HS-5 (cell line): ENCODE measurements around the gene ZNF516.
"Not testable (repeated sequence)": the region's sequence is repeated elsewhere in the genome, so short reads cannot be mapped to it uniquely, and the experiment has no call there.

Experiments used
- DNase-seq: peaks from one replicate; pipeline ENCODE4 v3.0.0-alpha.2; 2012; ENCODE audit warnings: low read depth

The ZNF516 gene, protein sequence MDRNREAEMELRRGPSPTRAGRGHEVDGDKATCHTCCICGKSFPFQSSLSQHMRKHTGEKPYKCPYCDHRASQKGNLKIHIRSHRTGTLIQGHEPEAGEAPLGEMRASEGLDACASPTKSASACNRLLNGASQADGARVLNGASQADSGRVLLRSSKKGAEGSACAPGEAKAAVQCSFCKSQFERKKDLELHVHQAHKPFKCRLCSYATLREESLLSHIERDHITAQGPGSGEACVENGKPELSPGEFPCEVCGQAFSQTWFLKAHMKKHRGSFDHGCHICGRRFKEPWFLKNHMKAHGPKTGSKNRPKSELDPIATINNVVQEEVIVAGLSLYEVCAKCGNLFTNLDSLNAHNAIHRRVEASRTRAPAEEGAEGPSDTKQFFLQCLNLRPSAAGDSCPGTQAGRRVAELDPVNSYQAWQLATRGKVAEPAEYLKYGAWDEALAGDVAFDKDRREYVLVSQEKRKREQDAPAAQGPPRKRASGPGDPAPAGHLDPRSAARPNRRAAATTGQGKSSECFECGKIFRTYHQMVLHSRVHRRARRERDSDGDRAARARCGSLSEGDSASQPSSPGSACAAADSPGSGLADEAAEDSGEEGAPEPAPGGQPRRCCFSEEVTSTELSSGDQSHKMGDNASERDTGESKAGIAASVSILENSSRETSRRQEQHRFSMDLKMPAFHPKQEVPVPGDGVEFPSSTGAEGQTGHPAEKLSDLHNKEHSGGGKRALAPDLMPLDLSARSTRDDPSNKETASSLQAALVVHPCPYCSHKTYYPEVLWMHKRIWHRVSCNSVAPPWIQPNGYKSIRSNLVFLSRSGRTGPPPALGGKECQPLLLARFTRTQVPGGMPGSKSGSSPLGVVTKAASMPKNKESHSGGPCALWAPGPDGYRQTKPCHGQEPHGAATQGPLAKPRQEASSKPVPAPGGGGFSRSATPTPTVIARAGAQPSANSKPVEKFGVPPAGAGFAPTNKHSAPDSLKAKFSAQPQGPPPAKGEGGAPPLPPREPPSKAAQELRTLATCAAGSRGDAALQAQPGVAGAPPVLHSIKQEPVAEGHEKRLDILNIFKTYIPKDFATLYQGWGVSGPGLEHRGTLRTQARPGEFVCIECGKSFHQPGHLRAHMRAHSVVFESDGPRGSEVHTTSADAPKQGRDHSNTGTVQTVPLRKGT

DNA sequence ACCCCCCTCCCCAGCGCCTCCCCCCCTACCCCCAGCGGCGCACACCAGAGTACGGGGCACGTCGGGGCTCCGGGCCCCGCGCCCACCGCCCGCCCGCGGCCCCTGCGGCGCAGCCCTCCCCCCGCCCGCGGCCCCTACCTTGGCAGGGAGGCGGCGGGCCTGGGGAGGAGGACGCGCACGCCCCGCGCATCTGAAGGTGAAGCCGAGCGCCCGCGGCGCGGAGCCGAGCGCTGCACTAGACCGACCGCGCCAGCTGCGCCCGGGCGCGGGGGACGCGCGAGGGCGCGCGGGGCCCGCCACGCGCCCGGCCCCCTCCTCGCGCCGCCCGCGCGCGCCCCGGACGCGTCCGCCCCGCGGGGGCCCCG lies at the start of gene ZNF516:
TSS of gene ZNF516 (minus strand) at position 237 of the 365 bp plus-strand sequence. CDS start 52,188 bp downstream, outside the sequence.
- no peak for DNase-seq

DNA sequence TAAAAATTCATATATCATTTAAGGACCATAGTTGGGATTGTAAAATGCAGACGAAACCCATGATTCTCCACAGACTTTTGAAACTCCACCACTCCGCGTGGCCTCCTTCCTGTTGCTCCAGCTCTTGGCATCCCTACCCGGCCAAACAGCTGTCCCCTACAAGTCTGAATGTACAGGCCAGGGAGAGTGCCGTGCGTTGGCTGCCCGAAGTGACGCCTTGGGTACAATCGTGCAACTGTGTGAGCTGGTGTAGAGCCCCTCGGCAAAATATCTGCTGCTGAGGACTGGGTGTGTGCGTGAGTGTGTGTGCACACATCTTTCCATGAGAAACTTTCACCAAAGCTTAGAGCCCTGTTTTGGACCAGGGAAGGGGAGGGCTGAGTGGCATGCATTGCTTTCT lies 43.8 kb upstream of the ZNF516 start:
- DNase-seq = no peak

DNA sequence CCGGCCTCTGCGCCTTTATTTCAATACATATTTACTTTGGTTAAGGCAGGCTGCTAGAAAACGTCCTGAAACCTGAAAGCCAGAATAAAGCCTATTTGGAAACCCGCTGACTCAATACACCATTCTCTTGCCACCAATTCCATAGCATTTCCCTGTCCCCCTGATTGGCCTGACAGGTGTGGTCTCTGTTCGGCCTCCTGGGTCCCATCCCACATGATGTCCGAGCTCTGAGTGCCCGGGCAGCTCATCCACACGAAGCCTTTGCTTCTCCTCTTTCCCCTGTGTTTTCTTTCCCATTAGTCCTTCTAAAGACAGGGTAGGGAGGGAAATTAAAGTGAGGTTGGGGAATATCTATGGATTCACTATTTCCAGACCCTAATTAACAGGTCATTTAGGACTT lies 42.6 kb upstream of the ZNF516 start:
- DNase-seq = no peak

DNA sequence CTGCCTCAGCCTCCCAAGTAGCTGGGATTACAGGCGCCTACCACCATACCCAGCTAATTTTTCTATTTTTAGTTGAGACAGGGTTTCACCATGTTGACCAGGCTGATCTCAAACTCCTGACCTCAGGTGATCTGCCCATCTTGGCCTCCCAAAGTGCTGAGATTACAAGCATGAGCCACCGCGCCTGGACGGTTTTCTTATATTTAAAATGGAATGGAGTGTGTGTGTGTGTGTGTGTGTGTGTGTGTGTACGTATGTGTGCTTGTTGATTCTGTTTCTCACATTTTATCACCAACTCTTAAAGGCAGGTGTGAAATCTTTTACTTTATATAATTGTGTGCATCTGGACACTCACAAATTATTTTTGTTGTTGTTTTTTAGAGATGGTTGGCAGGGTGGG lies 41.6 kb upstream of the ZNF516 start:
- DNase-seq = not testable (repeated sequence)

DNA sequence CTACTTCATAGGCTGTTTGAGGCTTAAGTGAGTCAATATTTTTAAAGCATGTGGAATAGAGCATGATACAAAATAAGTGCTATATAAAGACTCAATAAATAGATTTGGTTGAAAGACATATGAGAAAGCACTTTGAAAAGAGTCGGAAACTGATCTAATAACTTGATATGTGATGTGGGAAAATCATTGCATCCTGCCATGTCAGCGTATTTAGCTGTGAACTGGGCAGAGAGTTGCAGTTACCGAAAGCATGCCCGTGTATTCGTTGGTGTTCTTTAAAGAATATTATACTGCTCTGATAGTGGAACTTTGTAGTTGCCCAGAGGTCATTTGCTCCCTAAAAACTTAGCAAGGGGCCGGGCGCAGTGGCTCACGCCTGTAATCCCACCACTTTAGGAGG lies 37.8 kb upstream of the ZNF516 start:
- no peak for DNase-seq

DNA sequence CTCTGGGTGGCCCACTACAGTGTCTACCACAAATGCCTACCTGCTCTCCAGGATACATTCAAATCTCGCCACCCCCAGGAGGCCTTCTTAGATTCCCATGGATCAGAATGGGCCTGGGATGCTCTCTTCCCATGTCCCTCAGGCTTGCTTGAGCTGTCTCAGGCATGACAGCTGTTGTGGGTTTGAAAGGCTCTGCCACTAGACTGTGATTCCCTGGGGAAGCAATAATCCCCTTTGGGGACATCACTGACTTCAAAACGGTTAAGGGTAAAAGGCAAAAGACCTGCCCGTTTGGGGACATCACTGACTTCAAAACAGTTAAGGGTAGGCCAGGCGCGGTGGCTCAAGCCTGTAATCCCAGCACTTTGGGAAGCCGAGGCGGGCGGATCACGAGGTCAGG lies 35.8 kb upstream of the ZNF516 start:
- no peak for DNase-seq

DNA sequence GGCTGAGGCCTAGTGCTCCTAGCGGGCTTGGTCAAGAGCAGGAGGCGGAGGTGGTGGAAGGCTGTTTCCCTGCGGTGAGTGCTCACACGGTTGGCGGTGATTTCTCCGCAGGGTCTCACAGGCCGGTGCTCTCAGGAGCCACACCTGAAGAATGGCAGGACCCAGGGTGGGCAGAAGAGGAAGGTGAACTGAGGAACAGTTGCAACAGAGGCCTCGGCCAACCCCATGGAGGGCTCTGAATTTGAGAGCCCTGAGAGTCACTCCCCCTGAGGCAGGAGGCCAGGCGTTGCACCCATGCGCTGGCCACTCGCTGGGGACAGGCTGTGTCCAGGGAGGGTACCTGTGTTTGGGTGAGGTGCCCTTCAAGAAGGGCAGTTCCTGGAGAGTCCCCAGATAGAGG lies 35.3 kb upstream of the ZNF516 start:
- DNase-seq = no peak

DNA sequence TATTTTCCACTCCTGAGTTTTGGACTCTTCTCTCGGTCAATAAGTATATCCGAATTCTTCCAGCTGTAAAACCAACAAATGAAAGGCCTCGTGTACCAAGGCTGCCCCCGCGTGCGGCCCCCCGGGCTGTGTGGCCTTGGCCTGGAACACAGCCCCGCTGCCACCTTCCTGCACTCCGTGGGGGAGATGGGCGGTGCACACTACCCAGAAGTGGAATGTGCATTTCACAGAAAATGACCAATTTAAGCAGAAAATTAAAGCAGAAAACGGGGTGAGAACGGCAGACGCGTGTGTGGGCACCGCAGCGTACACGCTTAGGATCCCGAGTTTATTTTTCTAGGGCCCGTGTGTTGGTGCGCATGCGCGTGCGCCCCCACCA lies 34.4 kb upstream of the ZNF516 start:
- DNase-seq = no peak

DNA sequence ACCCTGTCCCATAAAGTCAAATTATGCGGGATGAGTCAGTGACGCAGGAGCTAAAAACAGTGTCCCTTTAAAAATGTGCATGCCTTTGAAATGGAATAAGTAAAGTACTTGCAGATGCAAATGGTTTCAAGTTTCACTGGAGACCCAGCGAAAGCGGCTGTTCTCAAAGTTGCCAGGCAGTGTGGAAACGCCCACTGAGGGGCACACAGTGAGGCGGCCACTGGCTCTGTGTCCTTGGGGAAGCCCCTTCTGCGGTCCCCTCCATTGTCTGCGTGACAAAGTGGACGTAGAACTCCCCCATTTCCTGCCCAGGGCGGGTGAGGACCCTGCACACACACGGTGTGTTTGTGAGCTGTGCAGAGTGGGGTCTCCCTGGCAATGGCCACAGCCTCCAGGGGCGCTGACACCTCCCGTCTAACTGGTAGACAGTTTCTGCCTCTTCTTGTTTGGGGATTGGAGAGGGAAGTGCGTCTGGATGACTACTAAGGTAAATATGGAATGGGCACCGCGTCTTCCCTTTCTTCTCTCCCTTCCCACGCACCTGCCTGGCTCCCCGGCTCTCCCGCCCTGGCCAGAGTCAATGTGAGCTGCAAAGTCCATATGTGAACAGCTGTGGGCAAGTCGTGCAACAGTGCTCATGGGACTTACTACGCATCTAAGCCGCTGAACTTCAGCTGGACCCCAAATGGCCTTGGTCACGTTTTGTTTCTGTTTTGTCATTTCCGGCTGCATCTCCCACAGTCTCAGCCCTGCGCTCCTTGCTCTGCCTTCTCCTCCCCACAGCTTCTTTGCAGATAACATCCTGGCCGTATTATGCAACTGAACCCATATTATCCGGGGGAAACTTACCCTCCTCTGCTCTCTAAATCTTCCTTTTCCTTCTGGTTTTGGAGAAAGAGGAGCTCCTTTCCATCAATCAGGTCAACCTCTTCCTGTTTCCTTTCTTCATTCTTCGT lies 33.7 kb upstream of the ZNF516 start:
- DNase-seq = no peak

DNA sequence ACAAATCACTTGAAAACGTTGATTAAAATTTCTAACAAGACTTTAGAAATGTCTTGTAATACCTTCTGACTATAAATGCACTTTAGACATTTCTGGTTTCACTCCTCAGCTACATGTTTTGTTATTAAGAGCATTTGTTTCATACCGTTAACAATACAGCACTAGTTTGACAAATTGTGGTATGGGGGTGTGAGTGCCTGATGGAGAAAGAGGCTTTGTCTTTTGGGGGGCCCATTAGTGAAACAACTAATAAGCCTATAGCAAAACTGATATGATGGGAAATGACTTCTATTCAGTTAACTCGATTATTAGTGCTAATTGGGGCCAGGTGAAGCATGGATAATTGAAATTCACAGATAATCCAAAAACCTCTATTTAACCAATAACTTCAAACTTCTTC lies 30.9 kb upstream of the ZNF516 start:
- no peak for DNase-seq

DNA sequence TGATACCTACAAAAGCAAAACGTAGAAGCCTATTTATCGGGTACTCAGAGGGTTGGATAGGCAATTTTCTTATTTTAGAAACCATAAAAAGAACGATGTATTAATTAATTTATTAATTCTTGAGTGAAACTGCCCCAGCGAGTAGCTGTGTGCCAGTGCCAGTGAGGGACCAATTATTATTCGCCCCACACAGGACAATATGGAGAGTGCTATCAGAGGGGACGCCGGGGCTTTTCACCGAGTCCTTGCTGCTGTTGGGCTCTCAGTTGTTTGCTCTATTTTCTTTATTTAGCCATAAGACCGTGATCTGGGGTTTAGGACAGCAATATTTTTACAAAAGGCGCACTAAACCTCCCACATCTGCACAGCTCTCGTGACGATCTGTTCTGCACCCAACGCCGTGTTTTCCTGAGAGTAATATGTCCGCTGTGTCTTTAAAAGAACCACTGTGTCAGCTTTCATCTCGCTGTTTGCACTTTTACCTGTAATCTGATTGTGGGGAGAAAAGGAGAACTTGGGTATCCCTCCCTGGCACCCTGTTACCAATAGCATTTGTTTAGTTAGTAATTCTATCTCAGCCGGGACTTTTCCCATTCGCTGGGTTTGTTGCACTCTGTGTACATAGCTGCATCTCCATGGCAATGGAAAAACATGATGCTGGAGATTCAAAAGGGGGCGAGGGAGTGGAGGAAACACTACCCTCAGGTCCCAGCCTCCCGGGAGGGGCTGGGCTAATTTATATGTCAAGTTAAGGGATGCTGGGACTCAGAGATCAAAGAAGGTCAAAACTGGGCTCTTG lies 30.1 kb upstream of the ZNF516 start:
- no peak for DNase-seq

DNA sequence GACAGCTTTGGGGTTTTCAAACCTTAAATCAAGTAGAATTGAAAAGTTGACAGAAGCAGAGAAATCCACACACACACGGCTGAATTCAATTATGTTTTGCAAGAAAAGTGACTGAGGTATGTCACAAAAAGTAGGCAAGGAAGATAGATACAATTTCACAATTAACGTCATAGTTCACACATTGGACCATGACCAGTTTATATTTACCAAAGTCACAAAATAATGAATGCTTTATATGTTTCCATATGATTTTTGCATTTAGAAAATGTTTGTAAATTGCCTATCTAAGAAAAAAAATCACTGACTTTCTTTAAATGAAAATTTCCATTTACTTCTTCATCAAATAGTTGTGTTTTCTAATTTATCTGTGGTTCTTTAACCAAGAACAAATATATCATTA lies 29.4 kb upstream of the ZNF516 start:
- no peak for DNase-seq

DNA sequence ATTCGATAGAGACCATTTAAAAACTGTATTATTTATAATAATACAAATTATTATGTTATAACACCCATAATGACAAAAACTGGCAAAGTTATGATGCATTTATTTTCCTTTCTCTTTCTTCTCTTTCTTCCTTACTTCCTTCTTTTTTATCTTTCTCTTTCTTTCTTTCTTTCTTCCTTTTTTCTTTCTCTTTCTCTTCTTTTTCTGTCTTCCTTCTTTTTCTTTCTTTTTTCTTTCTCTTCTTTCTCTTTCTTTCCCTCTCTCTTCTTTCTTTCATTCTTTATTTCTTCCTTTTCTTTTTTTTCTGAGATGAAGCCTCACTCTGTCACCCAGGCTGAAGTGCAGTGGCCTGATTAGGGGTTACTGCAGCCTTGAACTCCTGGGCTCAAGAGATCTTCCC lies 27.5 kb upstream of the ZNF516 start:
- DNase-seq = no peak

DNA sequence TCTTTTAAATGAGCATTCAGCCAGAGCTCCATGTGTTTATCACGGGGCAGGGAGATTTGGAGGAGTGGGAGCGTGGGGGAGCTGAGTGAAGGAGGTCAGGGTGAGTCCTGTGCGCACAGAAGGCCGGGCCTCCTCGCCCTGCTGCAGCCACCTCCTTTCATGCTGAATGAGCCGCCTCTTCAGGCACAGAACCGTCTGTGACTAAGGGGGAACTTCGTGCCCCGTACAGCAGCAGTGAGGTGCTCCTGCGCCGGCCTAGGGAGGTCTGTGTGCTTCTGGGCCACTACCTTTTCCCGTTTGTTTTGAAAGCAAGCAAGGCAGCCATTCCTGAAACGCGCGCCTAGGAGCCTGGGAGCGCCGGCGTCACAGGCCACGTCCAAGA lies 27.1 kb upstream of the ZNF516 start:
- DNase-seq = no peak

DNA sequence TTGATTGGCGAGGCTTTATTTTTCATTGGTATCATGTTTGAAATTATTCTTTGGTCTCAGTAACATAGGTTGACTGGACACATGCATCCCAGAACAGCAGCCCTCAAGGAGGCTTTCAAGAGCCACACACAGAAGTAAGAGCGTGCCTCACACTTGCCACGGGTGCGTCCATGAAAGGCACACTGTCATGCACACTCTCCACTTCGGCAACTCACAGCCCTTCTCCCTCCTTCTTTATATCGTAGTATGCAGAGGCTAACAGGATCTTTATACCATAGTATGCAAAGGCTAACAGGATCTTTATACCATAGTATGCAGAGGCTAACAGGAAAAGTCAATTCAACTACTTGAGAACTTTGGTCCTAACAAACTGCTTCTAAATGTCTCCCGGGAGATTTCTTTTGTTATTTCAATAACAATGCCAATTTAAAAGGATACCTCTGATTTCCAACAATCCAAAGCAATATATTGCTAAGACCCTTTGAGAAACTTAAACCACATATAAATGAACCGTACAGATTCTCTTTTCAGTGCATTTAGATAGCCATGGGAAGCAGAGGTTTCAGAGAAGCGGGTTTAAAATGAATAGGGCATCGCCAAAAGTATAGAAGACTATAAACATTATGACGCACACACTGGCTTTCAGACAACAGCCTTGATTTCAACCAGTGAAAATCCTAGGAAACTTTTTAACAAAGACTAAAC lies 26.5 kb upstream of the ZNF516 start:
- no peak for DNase-seq

DNA sequence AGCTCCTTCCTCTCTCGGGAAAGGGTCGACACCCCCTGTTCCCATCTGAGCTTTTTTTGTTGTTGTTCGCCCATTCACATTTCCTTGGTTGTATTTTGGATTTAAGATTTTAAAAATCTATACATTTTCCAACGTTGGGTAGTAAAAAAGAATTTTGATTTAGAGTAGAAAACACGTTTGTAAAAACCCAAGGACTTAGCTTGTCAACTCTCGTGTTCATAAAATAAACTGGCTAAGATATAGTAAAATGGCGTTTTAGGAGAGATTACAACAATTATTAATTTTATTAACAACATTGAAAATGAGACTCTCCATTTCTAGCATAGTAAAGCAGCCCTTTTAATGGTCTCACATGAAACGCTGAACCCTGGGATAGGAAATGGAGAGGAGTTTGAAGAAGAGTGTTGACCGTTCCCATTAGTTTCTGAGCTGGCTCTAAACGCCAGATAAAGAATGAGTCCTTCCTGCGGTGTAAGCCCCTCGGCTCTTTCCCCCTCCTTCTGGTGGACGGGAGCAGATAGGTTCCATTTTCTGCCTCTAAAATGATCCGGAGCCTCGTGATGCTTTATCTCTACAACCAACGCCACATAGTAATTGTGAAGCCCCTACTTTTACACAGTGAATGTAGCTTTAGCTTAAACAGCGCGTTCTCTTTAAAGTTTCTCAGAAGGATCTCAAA lies 24.0 kb upstream of the ZNF516 start:
- no peak for DNase-seq

DNA sequence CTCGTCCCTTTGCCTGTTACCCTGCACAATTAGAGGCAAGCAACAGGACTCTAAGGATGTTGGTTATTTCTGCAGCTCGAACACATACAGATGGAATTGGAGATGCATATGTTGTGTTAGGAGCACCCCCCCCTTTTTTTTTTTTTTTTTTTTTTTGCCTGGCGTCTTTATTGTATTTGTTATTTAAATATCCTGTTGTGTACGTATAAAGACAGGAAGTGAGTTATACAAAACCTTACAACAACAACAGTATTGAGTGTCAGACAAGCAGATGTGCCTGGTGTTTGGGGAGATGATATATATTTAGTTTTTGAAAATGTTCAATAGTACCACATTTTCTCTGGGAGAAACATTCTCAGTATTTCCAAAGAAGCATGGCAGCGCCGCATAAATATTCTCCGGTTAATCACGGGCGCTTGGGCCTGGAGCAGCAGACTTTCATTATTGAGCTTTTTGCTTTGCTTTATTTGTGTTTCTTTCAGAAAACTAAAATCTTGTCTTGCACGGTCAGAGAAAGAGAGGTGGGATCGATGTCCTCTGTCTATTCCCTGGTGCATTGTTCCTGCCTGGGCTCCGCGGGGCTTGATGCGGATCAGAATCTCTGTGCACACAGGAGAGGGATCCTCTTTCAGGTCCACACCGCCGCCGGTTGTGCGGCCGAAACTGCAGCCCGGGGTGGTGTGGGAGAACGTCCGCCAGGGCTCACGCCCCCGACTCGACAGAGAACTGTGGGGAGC lies 23.2 kb upstream of the ZNF516 start:
- DNase-seq = no peak

DNA sequence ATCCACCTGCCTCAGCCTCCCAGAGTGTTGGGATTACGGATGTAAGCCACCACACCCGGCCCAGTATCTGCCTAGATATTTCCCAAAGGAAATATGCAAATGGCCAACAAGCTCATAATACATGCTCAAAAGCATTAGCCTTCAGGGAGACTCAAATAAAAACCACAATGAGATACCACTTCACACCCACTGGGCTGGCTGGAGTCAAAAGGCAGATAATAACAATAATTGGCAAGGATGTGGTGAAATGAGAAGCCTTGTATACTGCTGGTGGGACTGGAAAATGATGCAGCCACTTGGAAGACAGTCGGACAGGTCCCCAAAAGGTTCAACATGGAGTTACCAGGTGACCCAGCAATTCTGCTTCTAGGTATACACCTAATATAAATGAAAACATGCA lies 20.5 kb upstream of the ZNF516 start:
- DNase-seq = no peak

DNA sequence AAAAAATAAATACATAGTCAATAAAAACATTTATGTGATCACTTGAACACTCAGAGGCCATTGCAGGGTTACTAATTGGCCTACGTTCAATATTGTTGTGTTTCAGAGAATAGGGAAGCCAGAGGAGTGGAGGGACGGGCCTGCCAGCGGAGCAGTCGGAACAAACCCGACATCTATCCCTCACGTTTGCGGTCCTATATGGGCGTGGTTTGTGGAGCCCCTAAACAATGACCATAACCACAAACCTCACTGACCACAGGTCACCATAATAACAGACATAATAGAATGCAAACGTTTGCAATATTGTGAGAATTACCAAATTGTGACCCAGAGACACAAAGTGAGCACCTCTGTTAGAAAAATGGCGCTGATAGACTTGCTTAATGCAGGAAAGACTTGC lies 19.5 kb upstream of the ZNF516 start:
- DNase-seq = no peak
